ENCODE data around the gene RNF121.

The RNF121 gene

DNA sequence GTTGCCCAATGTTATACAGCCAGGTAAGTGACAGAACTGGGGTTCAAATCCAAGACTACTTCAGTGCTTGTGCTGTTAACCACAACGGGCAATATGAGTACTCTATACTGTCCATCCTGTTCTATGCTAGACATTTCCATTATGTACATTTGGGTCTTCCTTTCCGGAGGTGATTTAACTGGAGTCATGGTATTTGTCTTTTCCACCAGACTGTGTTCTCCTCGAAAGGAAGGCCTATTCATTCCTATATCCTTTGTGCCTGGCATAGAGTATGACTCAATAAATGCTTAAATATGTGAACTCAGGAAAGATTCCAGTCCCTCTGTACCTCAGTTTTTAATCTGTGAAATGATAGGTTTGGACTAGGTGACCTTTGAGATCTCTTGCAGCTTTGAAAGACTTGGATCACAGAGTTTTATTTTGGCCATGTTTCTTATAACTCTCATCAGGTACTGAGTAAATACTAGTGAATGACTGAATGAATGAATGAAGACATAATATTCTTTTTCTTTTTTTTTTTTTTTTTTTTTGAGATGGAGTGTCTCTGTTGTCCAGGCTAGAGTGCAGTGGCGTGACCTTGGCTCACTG is 6.6 kb downstream of the RNF121 start:
- DNase-seq (ENCODE audit: low read depth), result no peak

DNA sequence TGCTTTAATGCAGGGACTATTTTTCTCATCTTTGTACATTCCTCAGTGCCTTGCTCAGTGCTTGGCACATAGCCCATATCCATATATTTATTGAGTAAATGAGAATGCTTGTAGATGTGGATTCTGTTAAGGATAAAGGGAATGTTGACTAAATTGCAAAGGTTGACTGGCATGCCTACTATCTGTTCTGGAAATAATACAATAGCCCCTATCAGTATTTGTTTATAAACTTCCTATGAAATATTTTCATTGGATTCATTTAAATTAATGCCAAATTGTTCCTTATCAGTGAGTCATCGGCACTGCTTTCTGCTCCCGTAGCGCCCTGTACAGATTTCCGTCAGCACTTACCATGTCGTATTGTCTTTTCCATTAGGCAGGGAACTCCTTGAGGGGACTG is 8.0 kb downstream of the RNF121 start:
- DNase-seq (ENCODE audit: low read depth), result no peak

- DNase-seq (ENCODE audit: low read depth), result no peak
Observed at GRCh38 chr11:71937826-71938225, 9.0 kb downstream of the RNF121 start.

DNA sequence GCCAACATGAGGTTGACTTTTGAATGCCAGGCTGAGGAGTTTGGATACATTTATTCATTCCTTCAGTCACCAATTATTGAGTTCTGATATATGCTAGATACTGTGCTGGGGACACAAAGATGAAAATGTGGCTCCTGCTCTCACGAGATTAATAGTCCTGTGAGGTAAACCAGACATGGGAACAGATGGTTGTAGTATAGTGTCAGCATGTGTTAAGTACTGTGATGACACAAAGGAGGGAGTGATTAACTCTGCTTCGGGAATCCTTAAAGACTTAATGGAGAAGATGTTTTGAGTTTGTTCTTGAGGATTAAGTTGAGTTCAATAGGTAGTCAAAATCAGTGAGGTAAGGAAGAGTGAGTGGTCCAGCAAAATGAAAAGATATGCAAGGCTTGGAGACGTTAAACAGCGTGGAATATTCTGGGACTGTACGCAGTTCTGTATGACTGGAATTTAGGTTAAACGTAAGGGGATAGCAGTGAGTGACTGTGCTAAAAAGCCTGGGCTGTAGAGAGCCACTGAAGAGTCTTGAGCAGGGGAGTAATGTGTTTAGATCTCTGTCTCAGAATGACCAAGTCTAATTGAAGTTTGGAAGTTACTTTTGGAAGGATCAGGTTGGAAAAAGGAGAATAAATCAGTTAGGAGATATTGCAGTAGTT is 11.8 kb downstream of the RNF121 start:
- no peak for DNase-seq (ENCODE audit: low read depth)

GRCh38 chr11:71946144-71946571 is 17.3 kb downstream of the RNF121 start:
- DNase-seq (ENCODE audit: low read depth), result no peak

- no peak for DNase-seq (ENCODE audit: low read depth)
Observed at GRCh38 chr11:71947498-71947897, 18.7 kb downstream of the RNF121 start.

- no peak for DNase-seq (ENCODE audit: low read depth)
Observed at GRCh38 chr11:71948314-71949027, 19.6 kb downstream of the RNF121 start.

DNA sequence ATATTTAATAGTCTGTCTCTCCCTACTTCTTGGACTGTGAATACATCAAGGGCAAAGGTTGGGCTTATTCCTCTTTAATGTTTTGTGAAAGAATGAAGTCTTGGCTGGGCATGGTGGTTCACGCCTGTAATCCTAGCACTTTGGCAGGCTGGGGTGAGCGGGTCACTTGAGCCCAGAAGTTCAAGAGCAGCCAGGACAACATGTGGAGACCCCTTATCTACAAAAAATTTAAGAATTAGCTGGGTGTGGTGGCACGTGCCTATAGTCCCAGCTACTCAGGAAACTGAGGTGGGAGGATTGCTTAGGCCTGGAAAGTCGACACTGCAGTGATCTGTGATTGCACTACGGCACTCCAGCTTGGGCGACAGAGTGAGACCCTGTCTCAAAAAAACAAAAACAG is 20.2 kb downstream of the RNF121 start:
- DNase-seq (ENCODE audit: low read depth), result no peak

DNA sequence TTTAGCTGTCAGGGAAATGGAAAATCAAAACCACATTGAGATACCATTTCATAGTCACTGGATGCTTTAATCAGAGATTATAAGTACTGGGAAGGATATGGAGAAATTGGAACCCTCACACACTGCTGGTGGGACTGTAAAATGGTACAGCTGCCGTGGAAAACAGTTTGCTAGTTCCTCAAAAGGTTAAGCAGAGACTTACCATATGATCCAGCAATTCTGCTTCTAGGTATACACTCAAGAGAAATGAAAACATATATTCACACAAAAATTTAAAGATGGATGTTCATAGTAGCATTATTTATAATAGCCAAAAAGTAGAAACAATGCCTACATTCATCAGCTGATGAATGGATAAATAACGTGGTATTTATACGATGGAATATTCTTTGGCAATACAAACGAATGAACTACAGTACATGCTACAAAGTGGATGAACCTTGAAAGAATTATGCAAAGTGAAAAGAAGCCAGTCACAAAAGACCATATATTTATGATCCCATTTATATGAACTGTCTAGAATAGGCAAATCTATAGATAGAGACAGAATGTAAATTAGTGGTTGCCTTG is 23.0 kb downstream of the RNF121 start:
- no peak for DNase-seq (ENCODE audit: low read depth)

- DNase-seq (ENCODE audit: low read depth), result no peak
Observed at GRCh38 chr11:71955898-71956456, 27.1 kb downstream of the RNF121 start.

DNA sequence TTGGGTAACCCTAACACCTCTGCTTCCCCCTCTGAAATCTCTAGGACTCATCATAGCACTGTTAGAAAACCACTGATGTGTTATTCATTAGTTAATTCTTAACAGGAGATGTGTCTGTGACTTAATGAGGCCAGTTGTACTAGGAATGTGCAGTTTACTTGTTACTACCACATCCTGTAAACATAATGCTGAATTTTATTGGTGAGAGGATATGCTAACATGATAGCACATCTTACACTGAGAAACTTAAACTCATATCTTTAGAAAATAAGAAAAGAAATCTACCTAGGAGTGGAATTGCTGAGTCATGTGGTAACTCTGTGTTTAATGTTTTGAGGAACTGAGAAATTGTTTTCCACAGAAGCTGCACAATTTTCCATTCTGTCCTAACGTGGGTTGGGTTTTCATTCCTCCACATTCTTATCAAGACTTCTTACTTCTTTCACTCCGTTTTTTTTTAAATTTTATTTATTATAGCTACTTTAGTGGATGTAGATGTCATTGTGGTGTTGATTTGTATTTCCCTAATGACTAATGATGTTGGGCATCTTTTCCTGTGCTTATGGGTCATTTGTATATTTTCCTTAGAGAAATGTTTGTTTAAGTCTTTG is 33.7 kb downstream of the RNF121 start:
- no peak for DNase-seq (ENCODE audit: low read depth)

DNA sequence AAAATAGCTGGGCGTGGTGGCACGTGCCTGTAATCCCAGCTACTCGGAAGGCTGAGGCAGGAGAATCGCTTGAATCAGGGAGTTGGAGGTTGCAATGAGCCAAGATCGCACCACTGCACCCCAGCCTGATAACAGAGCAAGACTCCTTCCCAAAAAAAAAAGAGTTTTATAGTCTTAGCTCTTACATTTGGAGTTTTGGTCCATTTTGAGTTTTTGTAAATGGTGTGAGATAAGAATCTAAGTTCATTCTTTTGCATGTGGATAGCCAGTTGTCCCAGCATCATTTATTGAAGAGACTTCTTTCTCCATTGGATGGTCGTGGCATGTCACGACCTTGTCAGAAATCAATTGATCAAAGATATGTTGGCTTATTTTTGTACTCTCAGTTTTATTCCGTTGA is 34.6 kb downstream of the RNF121 start:
- DNase-seq (ENCODE audit: low read depth), result no peak

GRCh38 chr11:71964641-71965040 is 35.8 kb downstream of the RNF121 start:
- no peak for DNase-seq (ENCODE audit: low read depth)

DNA sequence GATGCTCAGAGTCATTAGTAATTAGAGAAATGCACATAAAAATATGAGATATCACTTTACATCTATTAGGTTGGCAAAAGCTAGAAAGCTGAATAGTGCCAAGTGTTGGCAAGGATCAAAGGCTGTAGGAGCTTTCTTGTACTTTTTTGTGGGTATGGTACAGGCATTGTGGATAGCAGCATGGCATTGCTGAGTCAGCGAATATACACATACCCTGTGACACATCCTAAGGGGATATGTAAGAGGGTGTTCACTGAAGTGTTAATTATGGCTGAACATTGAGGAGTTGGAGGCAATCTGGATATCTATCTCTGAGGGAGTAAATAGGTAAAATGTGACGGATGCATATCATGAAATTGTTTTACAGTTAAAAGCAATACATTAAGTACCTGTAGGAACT is 42.8 kb downstream of the RNF121 start:
- no peak for DNase-seq (ENCODE audit: low read depth)

DNA sequence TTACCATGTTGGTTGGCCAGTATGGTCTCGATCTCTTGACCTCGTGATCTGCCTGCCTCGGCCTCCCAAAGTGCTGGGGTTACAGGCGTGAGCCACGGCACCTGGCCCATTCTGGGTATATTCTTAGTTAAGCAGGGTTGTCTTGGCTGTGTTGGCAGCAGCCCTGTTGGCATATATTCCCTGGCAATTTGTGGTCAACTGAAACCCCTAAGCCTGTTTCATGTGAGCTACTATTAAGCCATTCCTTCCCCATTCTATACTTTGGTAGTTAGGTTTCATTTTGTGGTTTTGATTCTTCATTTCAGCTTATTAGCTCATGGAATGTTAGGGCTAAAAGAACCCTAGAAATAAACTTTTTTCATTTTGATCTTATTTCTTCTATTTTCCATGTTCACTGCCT is 47.7 kb downstream of the RNF121 start:
- DNase-seq (ENCODE audit: low read depth), result no peak

DNA sequence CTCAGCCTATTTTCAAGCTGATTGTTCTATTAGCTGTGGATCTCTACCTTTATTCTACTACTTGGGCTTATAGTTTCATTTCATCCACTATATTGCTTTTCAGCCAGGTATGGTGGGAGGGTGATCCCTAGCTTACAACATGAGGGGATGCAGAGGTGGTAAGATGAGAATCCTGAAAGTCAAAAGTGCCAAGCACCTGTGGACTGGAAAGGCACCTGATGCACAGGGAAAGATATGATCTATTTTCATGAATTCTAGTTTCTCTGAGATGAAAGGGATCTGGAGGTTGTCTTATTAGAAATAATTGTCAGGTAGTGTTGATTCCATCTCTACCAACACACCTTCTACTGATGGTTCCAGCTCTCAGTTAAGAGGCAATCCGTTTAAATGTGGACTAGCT is 48.2 kb downstream of the RNF121 start:
- no peak for DNase-seq (ENCODE audit: low read depth)

DNA sequence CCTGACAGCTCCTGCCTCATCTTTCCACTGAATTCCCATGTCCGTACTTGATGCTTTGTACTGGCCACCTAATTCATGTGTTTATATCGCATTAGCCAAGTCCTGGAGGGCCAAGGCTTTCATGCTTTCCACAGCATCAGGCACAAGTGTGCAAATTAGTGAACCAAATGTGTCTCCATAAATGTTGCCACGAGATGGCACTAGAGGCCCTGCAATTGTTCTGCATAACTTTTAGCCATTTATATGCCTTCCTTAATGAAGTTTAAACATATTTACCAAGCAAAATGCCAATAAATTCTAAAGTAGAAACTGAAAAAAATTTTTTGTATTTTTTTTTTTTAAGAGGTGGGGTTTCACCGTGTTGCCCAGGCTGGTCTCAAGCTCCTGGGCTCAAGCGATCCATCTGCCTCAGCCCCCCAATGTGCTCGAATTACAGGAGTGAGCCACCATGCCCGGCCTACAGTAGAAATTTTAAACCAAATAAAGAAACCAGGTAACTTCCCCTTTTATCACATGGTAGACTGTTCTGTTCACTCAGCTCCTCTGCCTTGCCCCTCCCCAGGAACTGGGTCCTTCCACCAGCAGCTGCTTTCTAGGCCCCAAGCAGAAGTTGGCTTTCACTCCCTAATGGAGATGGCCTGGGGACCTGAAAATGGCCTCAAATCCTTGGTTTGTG is 49.0 kb downstream of the RNF121 start:
- DNase-seq (ENCODE audit: low read depth), result peak; percentile 2

GRCh38 chr11:71979094-71979493 is 50.2 kb downstream of the RNF121 start:
- DNase-seq (ENCODE audit: low read depth), result no peak

DNA sequence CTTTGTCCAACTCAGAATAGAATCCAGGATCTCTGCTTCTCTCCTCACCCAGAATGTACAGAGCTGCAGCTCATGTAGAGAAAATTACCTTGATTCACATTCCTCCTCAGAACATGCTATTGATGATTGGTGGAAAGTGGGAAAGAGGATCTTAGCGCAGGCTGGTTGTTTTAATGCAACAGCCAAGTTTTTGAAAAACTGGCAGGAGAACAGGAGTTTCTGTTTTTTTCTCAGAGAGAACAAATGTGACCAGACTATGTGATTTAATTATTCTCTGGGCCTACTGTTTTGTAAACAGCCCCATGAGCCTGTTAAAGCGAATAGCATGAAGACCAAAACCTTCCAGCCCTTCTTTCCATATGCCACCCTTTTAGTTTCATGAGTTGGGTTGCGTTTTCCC is 50.8 kb downstream of the RNF121 start:
- DNase-seq (ENCODE audit: low read depth), result no peak

- DNase-seq (ENCODE audit: low read depth), result no peak
Observed at GRCh38 chr11:71986131-71986530, 57.3 kb downstream of the RNF121 start.

DNA sequence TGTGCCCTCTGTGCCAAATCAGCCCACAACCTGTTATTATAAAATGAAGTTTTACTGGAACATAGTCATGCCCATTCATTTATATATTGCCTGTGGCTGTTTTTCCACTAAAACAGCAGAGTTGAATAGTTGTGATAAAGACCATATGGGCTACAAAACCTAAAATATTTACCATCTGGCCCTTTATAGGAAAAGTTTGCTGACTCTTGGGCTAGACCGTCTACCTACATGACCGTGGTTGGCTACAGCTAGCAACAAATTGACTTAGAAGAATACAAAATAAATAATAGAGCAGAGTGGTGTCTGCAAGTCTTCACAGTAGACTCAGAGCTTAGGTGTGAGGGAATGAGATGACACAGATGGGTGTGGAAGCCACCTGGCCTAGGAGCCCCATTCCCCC is 58.7 kb downstream of the RNF121 start:
- DNase-seq (ENCODE audit: low read depth), result no peak

DNA sequence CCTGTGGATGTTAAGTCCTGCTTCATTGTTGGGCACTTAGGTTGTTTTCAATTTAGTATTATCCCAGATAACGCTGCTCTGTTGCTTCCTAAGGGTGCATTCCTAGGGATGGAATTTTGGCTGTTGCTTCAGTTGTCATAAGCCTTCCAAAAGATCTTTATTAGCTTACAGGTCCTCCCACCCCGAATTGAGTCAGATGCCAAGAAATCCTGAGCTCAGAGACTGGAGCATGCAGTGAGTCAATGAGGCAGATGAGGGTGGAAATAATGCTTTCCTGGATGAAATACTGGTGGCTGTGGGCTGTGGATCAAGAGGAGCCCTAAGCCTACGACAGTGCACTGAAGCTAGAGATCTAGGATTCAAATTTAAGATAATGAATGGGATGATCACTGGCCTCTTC is 59.2 kb downstream of the RNF121 start:
- DNase-seq (ENCODE audit: low read depth), result no peak

All from stimulated activated CD8-positive, alpha-beta memory T cell treated with anti-CD3 and anti-CD28 coated beads, Interleukin-7, amount 100 ng/mL, for 24 hours (primary cell).